HepG2 (cell line): ENCODE data around the gene AP1M2. TPM values are rescaled to one million over a fixed set of nuclear protein-coding genes. Genes with fewer than 3 reads are reported as not detected.

Experiments
- ATAC-seq: fragments of 200-7000 bp; cut with Tn5 transposase; 3 replicates; pipeline ENCODE4 v1.9.1; 2020; ENCODE audit warnings: mild to moderate bottlenecking, moderate library complexity
- BruUV-seq: library from RNA; stranded (reverse); fragments of 400-500 nt; replicated peaks from 2 replicates; lab custom pipeline; 2021; lab: Mats Ljungman, UMichigan
- CTCF ChIA-PET: fragments of 300-600 bp; formaldehyde crosslinking; extraction: SDS; loops from one replicate; lab custom pipeline; 2021; ENCODE audit warnings: low total read pairs, inconsistent platforms, low intra/inter-chr PET ratio; lab: Yijun Ruan, JAX
- POLR2A ChIA-PET: fragments of 350-600 bp; sonication (Branson Sonifier 250); formaldehyde crosslinking; loops from one replicate; lab custom pipeline; 2020; ENCODE audit warnings: antibody characterized with exemption, inconsistent platforms; lab: Yijun Ruan, JAX
- DNase-seq: peaks from one replicate; pipeline ENCODE4 v3.0.0-alpha.2; 2015; ENCODE audit warnings: low spot score
- FAIRE-seq: peaks from 3 replicates; lab custom pipeline; 2011; peaks lifted over from hg19 to GRCh38; lab: Jason Lieb, UNC
- H2AFZ ChIP-seq: one replicate; pipeline ENCODE4 v1.6.1; 2011; ENCODE audit warnings: low read length, inconsistent platforms
- H3K27ac ChIP-seq: fragments of 300-600 bp; 3 replicates; pipeline ENCODE4 v1.8.0; 2011; ENCODE audit warnings: mixed run types, mild to moderate bottlenecking, mixed read lengths, low read length, inconsistent platforms; ENCODE audit not compliant: insufficient read depth; ENCODE audit errors: extremely low read length
- H3K27me3 ChIP-seq, 2 experiments: fragments of 200-600 bp in 1 of 2; 2 replicates in 1 of 2; 3 replicates in 1 of 2; pipeline versions ENCODE4 v1.6.0 to v1.8.0; 2011; ENCODE audit warnings: low read length in 2 of 2, mild to moderate bottlenecking in 2 of 2, moderate library complexity in 2 of 2, inconsistent platforms in 1 of 2; ENCODE audit not compliant: insufficient read depth in 2 of 2, control insufficient read depth in 1 of 2
- H3K36me3 ChIP-seq, 2 experiments: fragments of 200-600 bp in 1 of 2; replicated peaks in 1 of 2; 2 replicates in 1 of 2; 3 replicates in 1 of 2; pipeline versions ENCODE4 v1.5.1 to v1.8.0; 2011; ENCODE audit warnings: low read length in 2 of 2, inconsistent platforms in 1 of 2; ENCODE audit not compliant: insufficient read depth in 2 of 2, control insufficient read depth in 1 of 2
- H3K4me1 ChIP-seq: 2 replicates; pipeline ENCODE4 v1.5.1; 2012; ENCODE audit warnings: low read length, inconsistent platforms; ENCODE audit not compliant: insufficient read depth
- H3K4me2 ChIP-seq: 2 replicates; pipeline ENCODE4 v1.6.0; 2011; ENCODE audit warnings: low read depth, low read length, inconsistent platforms
- H3K4me3 ChIP-seq, 3 experiments: fragments of 200-600 bp in 1 of 3; sonication (generic), shearing (Covaris generic) in 1 of 3; replicated peaks in 1 of 3; 2 replicates each; pipeline ENCODE4 v1.5.1; 2011 to 2016; ENCODE audit warnings: low read length in 3 of 3, inconsistent platforms in 2 of 3, low read depth in 2 of 3, mild to moderate bottlenecking in 2 of 3, control low read depth in 1 of 3, mixed read lengths in 1 of 3; ENCODE audit not compliant: insufficient read depth in 1 of 3
- H3K79me2 ChIP-seq: one replicate; pipeline ENCODE4 v1.6.1; 2011; ENCODE audit warnings: low read length, inconsistent platforms; ENCODE audit not compliant: insufficient read depth
- H3K9ac ChIP-seq: 2 replicates; pipeline ENCODE4 v1.6.0; 2011; ENCODE audit warnings: mild to moderate bottlenecking, low read depth, low read length, inconsistent platforms; ENCODE audit not compliant: insufficient read depth
- H3K9me3 ChIP-seq: 2 replicates; pipeline ENCODE4 v1.5.1; 2012; ENCODE audit warnings: mild to moderate bottlenecking, low read length
- H4K20me1 ChIP-seq: 2 replicates; pipeline ENCODE4 v1.6.0; 2011; ENCODE audit warnings: inconsistent platforms, mild to moderate bottlenecking, low read length, moderate library complexity; ENCODE audit not compliant: insufficient read depth
- KLF12 ChIP-seq: sonication (generic); formaldehyde crosslinking; IDR thresholded peaks from 2 replicates; pipeline ENCODE4 v1.4.0; 2020; ENCODE audit warnings: missing genetic modification reagents, borderline replicate concordance
- MTA3 ChIP-seq: sonication (generic); formaldehyde crosslinking; IDR thresholded peaks from 2 replicates; pipeline ENCODE4 v1.4.0; 2020; ENCODE audit warnings: missing genetic modification reagents
- NFE2 ChIP-seq: sonication (generic); formaldehyde crosslinking; IDR thresholded peaks from 2 replicates; pipeline ENCODE4 v1.4.0; 2020; ENCODE audit warnings: missing genetic modification reagents
- SALL2 ChIP-seq: sonication (generic); formaldehyde crosslinking; IDR thresholded peaks from 2 replicates; pipeline ENCODE4 v1.8.1; 2023; ENCODE audit warnings: mild to moderate bottlenecking, missing genetic modification reagents, inconsistent platforms
- SMYD3 ChIP-seq: sonication (generic); formaldehyde crosslinking; IDR thresholded peaks from 2 replicates; pipeline ENCODE4 v1.8.1; 2023; ENCODE audit warnings: mild to moderate bottlenecking, missing genetic modification reagents
- ZFP1 ChIP-seq: IDR thresholded peaks from 2 replicates; pipeline ENCODE4 v1.6.1; 2016
- ZNF136 ChIP-seq: sonication (generic); formaldehyde crosslinking; IDR thresholded peaks from 2 replicates; pipeline ENCODE4 v1.8.1; 2022; ENCODE audit warnings: low read depth, mild to moderate bottlenecking, moderate library complexity, missing genetic modification reagents
- ZNF20 ChIP-seq: sonication (generic); formaldehyde crosslinking; IDR thresholded peaks from 2 replicates; pipeline ENCODE4 v1.4.0; 2020; ENCODE audit warnings: mild to moderate bottlenecking, moderate library complexity, missing genetic modification reagents
- ZNF597 ChIP-seq: sonication (generic); formaldehyde crosslinking; IDR thresholded peaks from 2 replicates; pipeline ENCODE4 v1.5.0; 2020; ENCODE audit warnings: missing genetic modification reagents
- ZNF883 ChIP-seq: sonication (generic); formaldehyde crosslinking; IDR thresholded peaks from 2 replicates; pipeline ENCODE4 v1.5.1; 2020; ENCODE audit warnings: mild to moderate bottlenecking, missing genetic modification reagents; ENCODE audit errors: not compliant biosample characterization
- WGBS: methylation state at CpG from one replicate; pipeline ENCODE4 v1.1.6; 2017; ENCODE audit warnings: low lambda C conversion rate; 5-methylcytosine and 5-hydroxymethylcytosine counted together
- in situ Hi-C: cut with HindIII; loops from 2 replicates; pipeline ENCODE4 v1.10.0; 2017; ENCODE audit warnings: low pct_unique_long_range_greater_than_20kb; ENCODE audit not compliant: extremely low pct_ligation_motif_present
- intact Hi-C: fragments of 100-400 bp; cut with micrococcal nuclease; formaldehyde crosslinking; loops from one replicate; pipeline ENCODE4 v1.10.0; 2022; ENCODE audit not compliant: unreplicated experiment
- polyA plus RNA-seq, 8 experiments: library from polyadenylated mRNA; depleted of rRNA in 3 of 8; stranded (reverse) in 7 of 8; unstranded in 1 of 8; fragments of >200 nt; fragmentation: Illumina TruSeq in 4 of 8; extraction: Trizol in 4 of 8; gene quantifications; 2 replicates each; pipeline versions ENCODE4 v1.2.1 to v1.2.3, GENCODE V29; 2011 to 2016; ENCODE audit warnings: low read depth in 4 of 8, missing spikeins in 1 of 8, mixed read lengths in 1 of 8; ENCODE audit not compliant: insufficient read depth in 1 of 8
- total RNA-seq, 5 experiments: library from RNA; depleted of rRNA; stranded (reverse); fragments of >200 nt; fragmentation: Illumina TruSeq; extraction: Trizol; gene quantifications; 2 replicates each; pipeline ENCODE4 v1.2.3, GENCODE V29; 2016; ENCODE audit warnings: low read depth in 1 of 5
- TF ChIP-seq, protein P1 (sequence below): sonication (generic); formaldehyde crosslinking; IDR thresholded peaks from 2 replicates; pipeline ENCODE4 v1.5.1; 2020; ENCODE audit warnings: mild to moderate bottlenecking, missing genetic modification reagents, moderate library complexity
- TF ChIP-seq, protein P2 (sequence below): sonication (generic); formaldehyde crosslinking; IDR thresholded peaks from 2 replicates; pipeline ENCODE4 v1.4.0; 2020; ENCODE audit warnings: missing genetic modification reagents

Gene AP1M2
- total and polyA plus RNA-seq, 2 of the 13 experiments (the other 11 are each of a cell fraction or from before 2014, with no cell fraction given), result 6.3 to 76.8 TPM

GRCh38 chr19:10586396-10586795 lies 716 bp downstream of the AP1M2 start:
- H3K9me3 ChIP-seq, result no peaks in the 10 kb centered on the region
- no peak overlapping the region for H3K9ac ChIP-seq
- ChIA-PET CTCF (no interaction called here), POLR2A (no interaction called here)
- 62% methylated on average over 6 of the region's 6 CpGs for WGBS
- H3K27me3 ChIP-seq, result peaks cover 3 to 21% of the 10 kb centered on the region in 2 experiments; a peak in 3 of 5 replicates
- intact Hi-C loops (no loop called here), in situ Hi-C loops (no loop called here)
- no peak overlapping the region for H2AFZ ChIP-seq
- H3K4me1 ChIP-seq, result peaks cover 7% of the 10 kb centered on the region
- H3K4me3 ChIP-seq, result no peak overlapping the region
- H3K4me2 ChIP-seq, result no peak overlapping the region
- DNase-seq (no peak), ATAC-seq (no peak), FAIRE-seq (no peak)
- H3K79me2 ChIP-seq, result no peaks in the 10 kb centered on the region
- no peaks in the 10 kb centered on the region for H3K36me3 ChIP-seq
- BruUV-seq, result no TSS peak
- TF ChIP-seq ZNF883 (CRISPR knock-in tag) (no peak), SALL2 (CRISPR knock-in tag) (no peak), NFE2 (CRISPR knock-in tag) (no peak), ZNF20 (CRISPR knock-in tag) (no peak), SMYD3 (CRISPR knock-in tag) (no peak), ZFP1 (CRISPR knock-in tag) (no peak), ZNF136 (CRISPR knock-in tag) (no peak), ZNF597 (no peak), MTA3 (no peak), KLF12 (CRISPR knock-in tag) (no peak)
- TF ChIP-seq, protein P1, sequence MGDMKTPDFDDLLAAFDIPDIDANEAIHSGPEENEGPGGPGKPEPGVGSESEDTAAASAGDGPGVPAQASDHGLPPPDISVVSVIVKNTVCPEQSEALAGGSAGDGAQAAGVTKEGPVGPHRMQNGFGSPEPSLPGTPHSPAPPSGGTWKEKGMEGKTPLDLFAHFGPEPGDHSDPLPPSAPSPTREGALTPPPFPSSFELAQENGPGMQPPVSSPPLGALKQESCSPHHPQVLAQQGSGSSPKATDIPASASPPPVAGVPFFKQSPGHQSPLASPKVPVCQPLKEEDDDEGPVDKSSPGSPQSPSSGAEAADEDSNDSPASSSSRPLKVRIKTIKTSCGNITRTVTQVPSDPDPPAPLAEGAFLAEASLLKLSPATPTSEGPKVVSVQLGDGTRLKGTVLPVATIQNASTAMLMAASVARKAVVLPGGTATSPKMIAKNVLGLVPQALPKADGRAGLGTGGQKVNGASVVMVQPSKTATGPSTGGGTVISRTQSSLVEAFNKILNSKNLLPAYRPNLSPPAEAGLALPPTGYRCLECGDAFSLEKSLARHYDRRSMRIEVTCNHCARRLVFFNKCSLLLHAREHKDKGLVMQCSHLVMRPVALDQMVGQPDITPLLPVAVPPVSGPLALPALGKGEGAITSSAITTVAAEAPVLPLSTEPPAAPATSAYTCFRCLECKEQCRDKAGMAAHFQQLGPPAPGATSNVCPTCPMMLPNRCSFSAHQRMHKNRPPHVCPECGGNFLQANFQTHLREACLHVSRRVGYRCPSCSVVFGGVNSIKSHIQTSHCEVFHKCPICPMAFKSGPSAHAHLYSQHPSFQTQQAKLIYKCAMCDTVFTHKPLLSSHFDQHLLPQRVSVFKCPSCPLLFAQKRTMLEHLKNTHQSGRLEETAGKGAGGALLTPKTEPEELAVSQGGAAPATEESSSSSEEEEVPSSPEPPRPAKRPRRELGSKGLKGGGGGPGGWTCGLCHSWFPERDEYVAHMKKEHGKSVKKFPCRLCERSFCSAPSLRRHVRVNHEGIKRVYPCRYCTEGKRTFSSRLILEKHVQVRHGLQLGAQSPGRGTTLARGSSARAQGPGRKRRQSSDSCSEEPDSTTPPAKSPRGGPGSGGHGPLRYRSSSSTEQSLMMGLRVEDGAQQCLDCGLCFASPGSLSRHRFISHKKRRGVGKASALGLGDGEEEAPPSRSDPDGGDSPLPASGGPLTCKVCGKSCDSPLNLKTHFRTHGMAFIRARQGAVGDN, result no peak
- TF ChIP-seq, protein P2, sequence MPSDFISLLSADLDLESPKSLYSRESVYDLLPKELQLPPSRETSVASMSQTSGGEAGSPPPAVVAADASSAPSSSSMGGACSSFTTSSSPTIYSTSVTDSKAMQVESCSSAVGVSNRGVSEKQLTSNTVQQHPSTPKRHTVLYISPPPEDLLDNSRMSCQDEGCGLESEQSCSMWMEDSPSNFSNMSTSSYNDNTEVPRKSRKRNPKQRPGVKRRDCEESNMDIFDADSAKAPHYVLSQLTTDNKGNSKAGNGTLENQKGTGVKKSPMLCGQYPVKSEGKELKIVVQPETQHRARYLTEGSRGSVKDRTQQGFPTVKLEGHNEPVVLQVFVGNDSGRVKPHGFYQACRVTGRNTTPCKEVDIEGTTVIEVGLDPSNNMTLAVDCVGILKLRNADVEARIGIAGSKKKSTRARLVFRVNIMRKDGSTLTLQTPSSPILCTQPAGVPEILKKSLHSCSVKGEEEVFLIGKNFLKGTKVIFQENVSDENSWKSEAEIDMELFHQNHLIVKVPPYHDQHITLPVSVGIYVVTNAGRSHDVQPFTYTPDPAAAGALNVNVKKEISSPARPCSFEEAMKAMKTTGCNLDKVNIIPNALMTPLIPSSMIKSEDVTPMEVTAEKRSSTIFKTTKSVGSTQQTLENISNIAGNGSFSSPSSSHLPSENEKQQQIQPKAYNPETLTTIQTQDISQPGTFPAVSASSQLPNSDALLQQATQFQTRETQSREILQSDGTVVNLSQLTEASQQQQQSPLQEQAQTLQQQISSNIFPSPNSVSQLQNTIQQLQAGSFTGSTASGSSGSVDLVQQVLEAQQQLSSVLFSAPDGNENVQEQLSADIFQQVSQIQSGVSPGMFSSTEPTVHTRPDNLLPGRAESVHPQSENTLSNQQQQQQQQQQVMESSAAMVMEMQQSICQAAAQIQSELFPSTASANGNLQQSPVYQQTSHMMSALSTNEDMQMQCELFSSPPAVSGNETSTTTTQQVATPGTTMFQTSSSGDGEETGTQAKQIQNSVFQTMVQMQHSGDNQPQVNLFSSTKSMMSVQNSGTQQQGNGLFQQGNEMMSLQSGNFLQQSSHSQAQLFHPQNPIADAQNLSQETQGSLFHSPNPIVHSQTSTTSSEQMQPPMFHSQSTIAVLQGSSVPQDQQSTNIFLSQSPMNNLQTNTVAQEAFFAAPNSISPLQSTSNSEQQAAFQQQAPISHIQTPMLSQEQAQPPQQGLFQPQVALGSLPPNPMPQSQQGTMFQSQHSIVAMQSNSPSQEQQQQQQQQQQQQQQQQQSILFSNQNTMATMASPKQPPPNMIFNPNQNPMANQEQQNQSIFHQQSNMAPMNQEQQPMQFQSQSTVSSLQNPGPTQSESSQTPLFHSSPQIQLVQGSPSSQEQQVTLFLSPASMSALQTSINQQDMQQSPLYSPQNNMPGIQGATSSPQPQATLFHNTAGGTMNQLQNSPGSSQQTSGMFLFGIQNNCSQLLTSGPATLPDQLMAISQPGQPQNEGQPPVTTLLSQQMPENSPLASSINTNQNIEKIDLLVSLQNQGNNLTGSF, result no peak
- H4K20me1 ChIP-seq, result no peaks in the 10 kb centered on the region
- no peak overlapping the region for H3K27ac ChIP-seq
